ENCODE data around the gene KCNK7.

KCNK7 gene

DNA sequence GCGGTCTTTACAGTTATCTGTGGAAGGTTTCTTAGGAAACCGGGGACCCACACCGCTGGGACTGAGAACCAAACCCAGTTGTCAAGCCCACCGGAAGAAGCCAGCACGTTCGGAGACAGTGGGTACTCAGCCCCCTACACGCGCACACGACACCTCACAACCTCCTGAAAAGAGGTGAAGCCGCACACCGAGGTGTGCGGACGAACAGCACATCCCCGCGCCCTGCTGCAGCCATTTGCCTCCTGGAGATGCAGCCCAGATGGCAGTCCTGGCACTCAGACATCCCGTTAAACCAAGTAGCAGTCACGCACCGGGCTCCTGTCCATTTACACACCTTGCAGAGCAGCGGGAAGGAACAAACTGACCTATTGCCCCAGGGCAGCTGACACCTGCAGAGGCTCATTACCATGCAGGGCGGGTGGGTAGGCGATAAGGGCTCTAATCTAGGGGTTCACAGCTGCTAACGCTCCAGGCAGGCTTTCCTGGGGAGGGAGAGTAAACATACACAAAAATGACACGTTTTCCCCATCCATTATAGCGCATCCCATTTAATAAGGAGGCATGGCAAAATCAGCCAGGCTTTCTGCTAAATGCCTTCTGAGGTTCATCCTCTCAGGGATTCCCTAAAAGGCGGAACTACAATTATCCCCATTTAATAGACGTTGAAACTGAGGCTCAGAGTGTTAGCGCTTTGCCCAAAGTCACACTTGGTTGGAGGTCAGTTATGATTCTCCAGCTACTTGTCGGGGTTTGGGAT lies 20.6 kb downstream of the KCNK7 start:
- TF ChIP-seq CSRNP3 (CRISPR knock-in tag; IDR thresholded peaks at IDR 0.05): peak; percentile 64; the same call in 1 of the 2 replicates
- TF ChIP-seq ZNF70 (CRISPR knock-in tag; IDR thresholded peaks at IDR 0.05): no peak
- no peak for ATAC-seq

GRCh38 chr11:65574109-65574810 lies 21.3 kb downstream of the KCNK7 start:
- ATAC-seq: peak; percentile 30
- TF ChIP-seq TOX (CRISPR knock-in tag; IDR thresholded peaks at IDR 0.05; ENCODE audit: borderline replicate concordance) (no peak), OSR1 (CRISPR knock-in tag; IDR thresholded peaks at IDR 0.05) (no peak), BACH2 (CRISPR knock-in tag; IDR thresholded peaks at IDR 0.05; ENCODE audit: borderline replicate concordance) (no peak), ZNF8 (CRISPR knock-in tag; IDR thresholded peaks at IDR 0.05) (no peak), ZFP30 (CRISPR knock-in tag; IDR thresholded peaks at IDR 0.05) (no peak), ZFP3 (CRISPR knock-in tag; IDR thresholded peaks at IDR 0.05) (no peak), SNAI2 (CRISPR knock-in tag; IDR thresholded peaks at IDR 0.05) (no peak), ISL1 (CRISPR knock-in tag; IDR thresholded peaks at IDR 0.05) (no peak), GLIS3 (CRISPR knock-in tag; IDR thresholded peaks at IDR 0.05) (no peak), PPARA (CRISPR knock-in tag; IDR thresholded peaks at IDR 0.05; ENCODE audit: borderline replicate concordance) (no peak), ARNTL (CRISPR knock-in tag; IDR thresholded peaks at IDR 0.05; ENCODE audit: borderline replicate concordance, low read depth) (no peak), CSRNP3 (CRISPR knock-in tag; IDR thresholded peaks at IDR 0.05) (no peak), ESRRG (CRISPR knock-in tag; IDR thresholded peaks at IDR 0.05) (no peak), PATZ1 (CRISPR knock-in tag; IDR thresholded peaks at IDR 0.05; ENCODE audit: borderline replicate concordance) (no peak)
- TF ChIP-seq, protein P1, sequence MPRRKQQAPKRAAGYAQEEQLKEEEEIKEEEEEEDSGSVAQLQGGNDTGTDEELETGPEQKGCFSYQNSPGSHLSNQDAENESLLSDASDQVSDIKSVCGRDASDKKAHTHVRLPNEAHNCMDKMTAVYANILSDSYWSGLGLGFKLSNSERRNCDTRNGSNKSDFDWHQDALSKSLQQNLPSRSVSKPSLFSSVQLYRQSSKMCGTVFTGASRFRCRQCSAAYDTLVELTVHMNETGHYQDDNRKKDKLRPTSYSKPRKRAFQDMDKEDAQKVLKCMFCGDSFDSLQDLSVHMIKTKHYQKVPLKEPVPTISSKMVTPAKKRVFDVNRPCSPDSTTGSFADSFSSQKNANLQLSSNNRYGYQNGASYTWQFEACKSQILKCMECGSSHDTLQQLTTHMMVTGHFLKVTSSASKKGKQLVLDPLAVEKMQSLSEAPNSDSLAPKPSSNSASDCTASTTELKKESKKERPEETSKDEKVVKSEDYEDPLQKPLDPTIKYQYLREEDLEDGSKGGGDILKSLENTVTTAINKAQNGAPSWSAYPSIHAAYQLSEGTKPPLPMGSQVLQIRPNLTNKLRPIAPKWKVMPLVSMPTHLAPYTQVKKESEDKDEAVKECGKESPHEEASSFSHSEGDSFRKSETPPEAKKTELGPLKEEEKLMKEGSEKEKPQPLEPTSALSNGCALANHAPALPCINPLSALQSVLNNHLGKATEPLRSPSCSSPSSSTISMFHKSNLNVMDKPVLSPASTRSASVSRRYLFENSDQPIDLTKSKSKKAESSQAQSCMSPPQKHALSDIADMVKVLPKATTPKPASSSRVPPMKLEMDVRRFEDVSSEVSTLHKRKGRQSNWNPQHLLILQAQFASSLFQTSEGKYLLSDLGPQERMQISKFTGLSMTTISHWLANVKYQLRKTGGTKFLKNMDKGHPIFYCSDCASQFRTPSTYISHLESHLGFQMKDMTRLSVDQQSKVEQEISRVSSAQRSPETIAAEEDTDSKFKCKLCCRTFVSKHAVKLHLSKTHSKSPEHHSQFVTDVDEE (CRISPR knock-in tag; IDR thresholded peaks at IDR 0.05): no peak
- TF ChIP-seq, protein P2, sequence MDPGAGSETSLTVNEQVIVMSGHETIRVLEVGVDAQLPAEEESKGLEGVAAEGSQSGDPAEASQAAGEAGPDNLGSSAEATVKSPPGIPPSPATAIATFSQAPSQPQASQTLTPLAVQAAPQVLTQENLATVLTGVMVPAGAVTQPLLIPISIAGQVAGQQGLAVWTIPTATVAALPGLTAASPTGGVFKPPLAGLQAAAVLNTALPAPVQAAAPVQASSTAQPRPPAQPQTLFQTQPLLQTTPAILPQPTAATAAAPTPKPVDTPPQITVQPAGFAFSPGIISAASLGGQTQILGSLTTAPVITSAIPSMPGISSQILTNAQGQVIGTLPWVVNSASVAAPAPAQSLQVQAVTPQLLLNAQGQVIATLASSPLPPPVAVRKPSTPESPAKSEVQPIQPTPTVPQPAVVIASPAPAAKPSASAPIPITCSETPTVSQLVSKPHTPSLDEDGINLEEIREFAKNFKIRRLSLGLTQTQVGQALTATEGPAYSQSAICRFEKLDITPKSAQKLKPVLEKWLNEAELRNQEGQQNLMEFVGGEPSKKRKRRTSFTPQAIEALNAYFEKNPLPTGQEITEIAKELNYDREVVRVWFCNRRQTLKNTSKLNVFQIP (CRISPR knock-in tag; IDR thresholded peaks at IDR 0.05; ENCODE audit: borderline replicate concordance, low read depth): no peak

DNA sequence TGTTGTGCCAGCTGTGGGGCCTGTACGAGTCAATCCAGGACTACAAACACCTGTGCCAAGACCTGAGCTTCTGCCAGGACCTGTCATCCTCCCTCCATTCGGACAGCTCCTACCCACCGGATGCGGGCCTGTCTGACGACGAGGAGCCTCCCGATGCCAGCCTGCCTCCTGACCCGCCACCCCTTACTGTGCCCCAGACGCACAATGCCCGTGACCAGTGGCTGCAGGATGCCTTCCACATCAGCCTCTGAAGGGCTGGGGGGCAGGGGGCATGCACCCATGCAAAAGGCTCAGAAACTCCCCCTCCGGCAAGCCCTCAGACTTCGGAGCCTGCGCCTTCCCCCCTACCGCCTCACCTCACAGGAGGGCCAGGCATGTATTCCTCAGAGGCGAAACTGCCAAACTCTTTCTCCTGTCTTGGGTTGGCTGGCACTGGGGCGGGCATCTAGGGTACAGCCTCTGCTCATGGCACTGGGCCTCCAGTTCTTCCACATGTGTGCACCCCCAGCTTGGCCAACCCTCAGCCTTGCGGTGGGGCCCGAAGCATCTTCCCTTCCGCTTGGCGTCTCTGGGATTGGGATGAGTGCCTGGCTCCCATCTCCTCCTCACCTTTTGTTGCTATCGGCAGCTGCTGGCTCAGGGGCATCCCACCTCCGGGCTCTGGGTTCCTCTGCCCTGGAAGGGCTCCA lies 22.1 kb downstream of the KCNK7 start:
- no peak for ATAC-seq
- TF ChIP-seq RARB (CRISPR knock-in tag; IDR thresholded peaks at IDR 0.05) (no peak), CSDC2 (CRISPR knock-in tag; IDR thresholded peaks at IDR 0.05) (no peak), ZNF8 (CRISPR knock-in tag; IDR thresholded peaks at IDR 0.05) (no peak), ESRRG (CRISPR knock-in tag; IDR thresholded peaks at IDR 0.05) (no peak), ZFP30 (CRISPR knock-in tag; IDR thresholded peaks at IDR 0.05) (no peak), CSRNP3 (CRISPR knock-in tag; IDR thresholded peaks at IDR 0.05) (no peak), PPARA (CRISPR knock-in tag; IDR thresholded peaks at IDR 0.05; ENCODE audit: borderline replicate concordance) (no peak), CREB5 (CRISPR knock-in tag; IDR thresholded peaks at IDR 0.05; ENCODE audit: low read depth) (no peak), ZC3H10 (CRISPR knock-in tag; IDR thresholded peaks at IDR 0.05) (no peak), BACH2 (CRISPR knock-in tag; IDR thresholded peaks at IDR 0.05; ENCODE audit: borderline replicate concordance) (no peak), OSR1 (CRISPR knock-in tag; IDR thresholded peaks at IDR 0.05) (no peak), SNAI2 (CRISPR knock-in tag; IDR thresholded peaks at IDR 0.05) (no peak)

Data from SK-N-SH treated with all-trans-retinoic acid at 6 μM for 48 hours (cell line).